GM19025 (cell line): ENCODE measurements around the gene THRA.

ENCODE experiments used
- ATAC-seq: cut with Tn5 transposase; IDR thresholded peaks from one replicate; pipeline ENCODE4 v1.9.1; 2021; ENCODE audit warnings: mild to moderate bottlenecking, low read depth, moderate library complexity; ENCODE audit not compliant: unreplicated experiment

The THRA gene

GRCh38 chr17:40025991-40026815 lies 36.6 kb upstream of the THRA start:
- no peak for ATAC-seq

GRCh38 chr17:40026816-40027613 lies 35.8 kb upstream of the THRA start:
- ATAC-seq = no peak

DNA sequence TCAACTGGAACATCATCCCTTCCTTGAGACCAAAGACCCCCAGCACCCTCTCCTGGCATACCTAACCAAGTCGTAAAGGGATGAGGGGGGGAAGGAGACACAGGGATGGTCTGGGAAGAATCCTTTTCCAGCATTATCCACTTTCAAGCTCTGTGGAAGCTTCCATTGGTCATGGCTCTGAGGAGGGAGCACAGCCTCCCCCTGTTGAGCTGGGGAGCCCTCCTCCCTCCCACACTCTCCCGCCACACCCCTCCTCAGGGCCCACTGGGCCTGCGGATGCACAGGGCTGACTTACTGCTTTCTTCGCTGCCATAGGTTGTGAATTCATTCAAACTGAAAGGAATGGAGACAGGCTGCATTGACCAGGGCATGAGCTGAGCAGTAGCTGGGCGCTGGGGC lies 35.2 kb upstream of the THRA start:
- ATAC-seq = no peak

DNA sequence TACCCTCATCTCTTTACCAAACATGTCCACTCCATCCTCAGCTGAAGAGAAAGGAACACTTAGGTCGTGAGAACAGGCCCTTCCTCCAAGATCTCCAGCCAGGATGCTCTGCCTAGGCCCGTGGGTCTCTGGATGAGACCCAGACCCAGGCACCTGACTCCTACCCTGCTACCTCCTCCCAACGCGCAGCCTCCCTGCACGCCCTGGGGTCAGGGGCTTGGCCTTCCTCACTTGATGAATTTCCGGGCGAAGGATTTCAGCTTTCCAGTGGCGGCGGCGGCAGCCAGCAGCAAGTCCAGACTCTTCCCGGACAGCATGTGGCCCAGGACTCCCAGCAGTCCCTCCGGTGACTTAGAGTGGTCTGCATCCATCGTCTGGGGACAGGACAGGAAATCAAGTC lies 34.2 kb upstream of the THRA start:
- no peak for ATAC-seq

DNA sequence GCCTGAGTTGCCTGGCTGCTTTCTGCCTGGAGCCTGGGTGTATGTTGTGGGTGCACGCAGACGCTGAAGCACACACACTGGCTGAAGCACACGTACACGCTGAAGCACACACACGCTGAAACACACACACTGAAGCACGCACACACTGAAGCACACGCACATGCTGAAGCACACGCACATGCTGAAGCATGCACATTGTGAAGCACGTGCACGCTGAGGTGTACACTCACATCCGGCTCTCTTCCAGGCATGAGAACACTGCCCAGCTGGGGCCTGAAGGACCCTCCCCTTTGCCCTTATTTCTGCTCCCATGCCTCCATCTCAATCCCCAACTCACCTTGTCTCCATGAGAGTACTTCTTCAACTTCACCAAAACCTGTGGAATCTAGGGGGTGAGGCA lies 31.1 kb upstream of the THRA start:
- no peak for ATAC-seq

DNA sequence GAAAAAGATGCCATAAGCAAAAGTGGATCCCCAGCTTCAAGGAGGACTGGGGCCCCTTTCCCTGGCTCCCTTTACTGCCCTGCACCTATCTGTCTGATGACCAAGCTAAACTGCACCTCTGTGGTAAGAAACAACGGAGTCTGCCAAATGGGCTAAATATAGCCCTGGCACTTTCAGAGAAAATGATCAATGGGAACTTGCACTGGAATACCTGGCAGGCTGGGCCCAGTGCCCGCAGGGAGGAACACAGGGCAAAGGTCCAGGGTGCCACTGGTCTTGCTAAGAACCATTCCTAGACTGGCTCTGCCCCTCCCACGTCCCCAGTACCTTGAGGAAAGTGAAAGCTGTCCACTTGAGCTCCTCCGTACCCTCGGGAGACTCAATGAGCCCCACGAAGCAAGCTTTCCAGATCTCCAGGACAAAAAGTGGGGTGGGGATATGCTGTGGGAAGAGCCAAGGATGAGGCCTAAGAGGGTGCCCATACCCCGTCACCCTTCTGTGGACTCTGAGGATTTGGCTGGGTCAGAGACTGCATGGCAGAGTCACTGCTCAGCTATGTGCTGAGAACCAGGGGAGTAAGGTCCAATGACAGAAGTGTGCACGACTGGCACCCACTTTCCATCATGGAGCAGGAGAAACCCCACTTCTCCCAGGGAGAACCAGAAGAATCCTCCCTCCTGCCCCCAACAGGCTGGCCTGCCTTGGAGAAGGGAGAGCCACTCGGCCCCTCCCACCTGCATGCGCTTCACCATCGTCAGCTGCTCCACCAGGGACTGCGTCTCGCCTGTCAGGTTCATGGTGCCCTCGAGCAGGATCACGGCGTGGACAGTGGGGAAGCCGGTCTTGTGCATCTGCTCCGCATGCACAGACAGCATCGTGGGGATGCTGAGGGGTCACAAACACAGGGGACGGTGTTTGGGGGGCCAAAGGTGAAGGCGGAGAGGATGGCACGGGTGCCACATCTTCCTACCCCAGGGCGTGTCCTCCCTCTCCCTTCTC lies 30.1 kb upstream of the THRA start:
- no peak for ATAC-seq

- ATAC-seq = no peak
These were observed 29.4 kb upstream of the THRA start for GRCh38 chr17:40033339-40033738.

DNA sequence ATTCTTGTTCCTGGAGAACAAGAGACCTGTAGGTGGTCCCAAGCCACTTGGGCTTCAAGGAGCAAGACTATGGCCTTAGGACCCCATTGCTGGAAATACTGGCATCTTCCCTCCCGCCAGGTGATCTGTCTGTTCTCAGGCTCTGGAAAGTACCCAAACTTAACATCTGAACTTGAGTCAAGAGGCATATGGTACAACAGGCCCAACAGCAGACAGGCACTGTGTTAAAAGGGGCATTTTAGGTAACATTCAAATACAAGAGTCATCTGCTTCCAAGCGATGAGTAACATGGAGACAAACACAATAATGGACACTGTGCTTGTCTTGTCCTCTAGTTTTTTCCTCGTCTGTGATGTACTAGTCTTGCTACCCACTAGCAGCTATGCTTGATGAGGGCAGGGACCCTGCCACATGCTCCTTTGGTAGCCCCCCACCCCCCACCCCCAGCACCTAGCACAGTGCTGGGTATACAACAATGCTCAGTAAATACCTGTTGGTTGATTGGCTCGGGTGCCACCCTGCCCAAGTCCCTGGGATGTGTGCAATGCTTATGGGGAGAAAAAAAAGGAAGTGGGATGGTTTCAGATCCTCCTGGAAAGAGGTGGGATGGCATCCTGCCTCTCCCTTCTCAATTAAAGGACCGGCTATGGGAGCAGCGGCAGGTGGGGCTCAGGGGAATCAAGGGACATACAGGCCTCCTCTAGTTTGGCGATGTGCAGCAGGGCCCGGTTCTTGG lies 28.2 kb upstream of the THRA start:
- no peak for ATAC-seq

DNA sequence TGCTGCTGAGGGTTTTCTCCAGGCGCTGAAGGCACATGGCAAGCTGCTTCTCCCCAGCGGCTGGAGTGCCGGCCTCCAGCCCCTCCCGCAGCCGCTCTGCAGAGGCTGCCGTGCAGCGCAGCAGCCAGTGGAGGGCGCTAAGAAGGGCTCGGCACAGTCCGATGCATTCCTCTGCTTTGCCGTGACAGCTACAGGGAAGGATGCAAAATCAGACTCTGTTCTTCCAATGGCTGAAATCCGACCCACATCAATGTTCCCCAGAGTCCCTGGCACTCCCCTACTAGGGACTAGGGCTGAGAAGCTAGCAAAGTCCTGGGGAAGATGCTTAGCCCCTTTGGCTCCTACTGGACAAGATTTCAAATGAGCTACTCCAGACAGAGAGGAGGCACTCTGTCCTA lies 27.6 kb upstream of the THRA start:
- no peak for ATAC-seq

DNA sequence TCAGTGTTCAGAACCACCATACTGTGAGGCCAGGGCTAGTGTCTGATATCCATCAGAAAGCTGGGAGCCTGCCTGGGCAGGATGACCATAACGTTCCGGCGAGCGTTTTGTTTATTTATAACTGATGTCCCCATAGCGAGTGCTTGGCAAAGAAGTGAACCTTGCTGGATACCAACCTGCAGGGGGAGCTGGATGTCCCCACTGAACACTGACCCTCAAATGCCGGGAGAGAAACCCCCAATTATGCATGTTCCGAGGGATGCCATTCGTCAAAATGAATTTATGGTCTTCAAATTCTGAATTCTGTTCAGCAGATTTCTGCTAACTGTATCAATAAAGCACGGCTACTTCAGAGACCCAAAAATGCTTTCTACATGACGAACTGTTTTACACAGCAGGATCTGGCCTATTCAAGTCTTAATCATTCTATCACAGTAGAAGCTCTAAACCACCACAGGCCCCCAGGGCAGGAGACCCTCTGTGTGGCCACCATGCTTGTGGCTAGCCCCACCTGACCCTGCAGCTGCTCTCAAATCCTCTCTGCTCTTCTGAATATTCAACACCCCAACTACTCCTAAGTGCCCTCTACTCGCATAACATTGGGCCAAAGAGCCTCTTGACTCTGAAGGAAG lies 23.8 kb upstream of the THRA start:
- no peak for ATAC-seq

- ATAC-seq = no peak
These were observed 21.6 kb upstream of the THRA start for GRCh38 chr17:40041196-40041595.

DNA sequence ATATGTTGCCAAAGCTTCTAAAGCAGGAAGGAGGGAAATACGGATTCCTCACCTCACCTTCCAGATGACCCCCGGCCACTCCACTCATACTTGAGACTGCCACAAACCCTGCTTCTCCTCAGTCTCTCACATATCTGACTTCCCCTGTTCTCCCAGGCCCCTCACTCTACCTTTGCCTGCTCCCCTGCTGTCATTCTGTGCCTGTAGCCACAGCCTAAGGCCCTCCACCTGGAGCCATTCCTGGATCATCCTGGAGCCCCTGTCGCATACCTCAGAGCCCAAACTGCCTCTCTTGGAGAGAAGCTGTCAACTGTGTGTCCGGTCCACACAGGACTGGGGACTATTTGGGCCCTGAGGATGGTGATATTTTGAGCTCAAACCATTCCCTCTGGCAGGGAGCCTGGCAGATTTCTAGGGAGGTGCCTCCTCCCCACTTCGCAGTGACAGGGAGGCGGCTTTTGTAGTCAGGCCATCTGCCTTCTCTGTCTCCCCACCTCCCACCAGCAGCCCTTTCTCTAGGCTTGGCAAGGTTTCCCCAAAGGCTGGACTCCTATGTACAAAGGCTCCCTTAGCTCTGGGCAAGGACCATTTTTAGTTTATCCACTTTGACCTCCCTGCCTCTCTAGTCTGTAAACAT lies 6.3 kb upstream of the THRA start:
- no peak for ATAC-seq

- no peak for ATAC-seq
These were observed 4.5 kb upstream of the THRA start for GRCh38 chr17:40058186-40058784.

- ATAC-seq = no peak
These were observed 3.9 kb upstream of the THRA start for GRCh38 chr17:40058865-40059264.

DNA sequence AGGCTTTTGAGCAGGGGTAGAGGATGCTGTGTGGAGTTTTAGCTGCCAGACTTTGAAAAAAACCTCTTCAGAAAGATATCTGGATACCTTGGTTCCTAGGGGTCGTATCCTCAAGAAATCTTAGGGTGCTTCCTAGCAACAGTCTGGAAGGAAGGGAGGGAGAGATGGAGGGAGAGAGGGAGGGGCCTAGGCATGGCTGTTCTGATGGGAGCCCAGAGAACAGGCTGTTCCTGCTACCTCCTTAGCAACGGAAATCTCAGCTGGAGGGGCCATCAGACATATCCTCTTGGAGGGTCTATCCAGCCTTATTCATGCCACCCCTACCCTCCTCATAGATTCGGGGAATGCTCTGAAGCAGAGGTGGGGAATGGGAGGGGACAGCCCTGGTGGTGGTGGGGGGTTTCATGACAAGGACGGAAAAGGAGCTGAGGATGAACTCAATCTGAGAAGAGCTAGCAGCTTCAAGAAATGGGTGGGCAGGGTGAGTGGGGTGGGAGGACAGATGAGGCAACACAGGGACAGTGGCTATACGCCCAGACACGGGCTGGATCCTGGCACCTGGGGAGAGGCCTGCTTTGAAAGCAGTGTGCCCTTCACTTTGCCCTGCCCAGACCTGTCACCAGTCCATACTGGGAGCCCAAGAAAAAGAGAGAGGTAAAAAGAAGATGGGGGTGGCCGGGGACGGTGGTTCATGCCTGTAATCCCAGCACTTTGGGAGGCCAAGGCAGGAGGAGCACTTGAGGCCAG lies 2.9 kb upstream of the THRA start:
- ATAC-seq = no peak

GRCh38 chr17:40060887-40061608 lies 1.7 kb upstream of the THRA start:
- no peak for ATAC-seq

DNA sequence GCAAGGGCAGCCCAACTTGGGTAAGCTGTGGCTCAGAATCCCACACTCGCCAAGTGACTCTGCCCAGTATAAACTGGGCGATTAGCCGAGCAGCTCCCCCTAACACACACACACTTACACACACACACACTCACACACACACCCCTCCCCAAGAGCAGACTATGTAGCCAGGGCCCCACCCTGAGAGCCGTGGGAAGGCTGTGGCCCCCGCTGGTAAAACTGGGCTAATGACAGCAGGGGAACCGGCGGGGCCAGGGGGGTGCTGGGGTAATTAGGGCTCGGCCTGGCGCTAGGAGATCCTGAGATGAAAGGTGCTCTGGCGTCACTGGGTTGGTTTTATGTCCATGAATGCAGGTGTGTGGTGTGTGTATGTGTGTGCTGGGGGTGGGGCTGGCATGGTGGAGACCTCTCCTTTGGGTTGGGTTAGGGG lies 1.1 kb upstream of the THRA start:
- no peak for ATAC-seq
